Measurements from ENCODE around the gene RNF19B.

RNF19B gene

DNA sequence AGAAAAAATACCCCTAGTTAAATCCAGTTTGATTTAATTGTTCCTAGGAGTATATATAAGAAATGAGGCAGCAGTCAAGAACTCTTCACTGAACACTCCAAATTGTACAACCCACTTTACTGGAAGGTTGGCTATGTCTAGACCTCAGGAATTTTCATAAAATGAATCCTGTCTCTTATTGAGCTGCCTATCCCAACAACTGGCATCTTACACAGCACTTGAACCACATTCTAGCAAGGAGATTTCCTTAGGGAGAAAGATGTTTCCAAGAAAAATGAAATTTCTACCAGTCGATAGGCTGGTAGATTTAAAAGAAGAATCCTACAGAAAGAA lies 16.3 kb downstream of the RNF19B start:
- TF ChIP-seq CTCF (IDR thresholded peaks at IDR 0.05; ENCODE audit: borderline replicate concordance, insufficient read depth, low read depth, low read length), result no peak
- no peak overlapping the region for H3K4me3 ChIP-seq (ENCODE audit: low read depth, low read length)

- no peak for TF ChIP-seq CTCF (IDR thresholded peaks at IDR 0.05; ENCODE audit: borderline replicate concordance, insufficient read depth, low read depth, low read length)
- no peak overlapping the region for H3K4me3 ChIP-seq (ENCODE audit: low read depth, low read length)
These were observed 16.8 kb downstream of the RNF19B start for GRCh38 chr1:32947669-32948389.

GRCh38 chr1:32946413-32946812 lies 18.2 kb downstream of the RNF19B start:
- no peak overlapping the region for H3K4me3 ChIP-seq (ENCODE audit: low read depth, low read length)
- no peak for TF ChIP-seq CTCF (IDR thresholded peaks at IDR 0.05; ENCODE audit: borderline replicate concordance, insufficient read depth, low read depth, low read length)

DNA sequence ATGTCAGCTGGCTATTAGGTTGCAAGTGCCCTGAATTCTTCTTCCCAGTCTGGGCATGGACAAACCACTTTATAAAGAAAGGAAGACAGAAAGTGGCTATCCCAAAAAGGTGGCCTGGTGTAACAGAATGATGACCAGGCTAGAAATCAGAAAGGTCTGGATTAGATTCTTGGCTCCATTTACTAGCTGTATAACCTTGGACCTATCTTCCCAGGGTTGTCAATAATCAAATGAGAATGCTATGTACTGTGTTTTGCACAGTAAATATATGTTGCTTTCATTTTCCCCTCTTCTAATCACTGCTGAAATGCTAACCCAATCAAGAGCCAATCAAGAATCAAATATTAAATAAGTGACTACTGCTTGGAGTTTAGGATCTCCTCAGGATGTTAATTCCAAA lies 20.4 kb downstream of the RNF19B start:
- TF ChIP-seq CTCF (IDR thresholded peaks at IDR 0.05; ENCODE audit: borderline replicate concordance, insufficient read depth, low read depth, low read length), result no peak
- H3K4me3 ChIP-seq (ENCODE audit: low read depth, low read length), result no peak overlapping the region

- TF ChIP-seq CTCF (IDR thresholded peaks at IDR 0.05; ENCODE audit: borderline replicate concordance, insufficient read depth, low read depth, low read length), result no peak
- H3K4me3 ChIP-seq (ENCODE audit: low read depth, low read length), result no peak overlapping the region
These were observed 24.8 kb downstream of the RNF19B start for GRCh38 chr1:32939655-32940371.

- no peak overlapping the region for H3K4me3 ChIP-seq (ENCODE audit: low read depth, low read length)
- no peak for TF ChIP-seq CTCF (IDR thresholded peaks at IDR 0.05; ENCODE audit: borderline replicate concordance, insufficient read depth, low read depth, low read length)
These were observed 27.5 kb downstream of the RNF19B start for GRCh38 chr1:32937061-32937460.

- TF ChIP-seq CTCF (IDR thresholded peaks at IDR 0.05; ENCODE audit: borderline replicate concordance, insufficient read depth, low read depth, low read length), result no peak
- no peak overlapping the region for H3K4me3 ChIP-seq (ENCODE audit: low read depth, low read length)
These were observed 30.1 kb downstream of the RNF19B start for GRCh38 chr1:32934535-32934934.

Measured in GM12875 (cell line).